HG02852 (cell line): Measurements from ENCODE around the gene URM1.

Experiments used
- ATAC-seq: cut with Tn5 transposase; IDR thresholded peaks from one replicate; pipeline ENCODE4 v1.9.1; 2021; ENCODE audit warnings: mild to moderate bottlenecking, moderate library complexity; ENCODE audit not compliant: unreplicated experiment

URM1 gene

DNA sequence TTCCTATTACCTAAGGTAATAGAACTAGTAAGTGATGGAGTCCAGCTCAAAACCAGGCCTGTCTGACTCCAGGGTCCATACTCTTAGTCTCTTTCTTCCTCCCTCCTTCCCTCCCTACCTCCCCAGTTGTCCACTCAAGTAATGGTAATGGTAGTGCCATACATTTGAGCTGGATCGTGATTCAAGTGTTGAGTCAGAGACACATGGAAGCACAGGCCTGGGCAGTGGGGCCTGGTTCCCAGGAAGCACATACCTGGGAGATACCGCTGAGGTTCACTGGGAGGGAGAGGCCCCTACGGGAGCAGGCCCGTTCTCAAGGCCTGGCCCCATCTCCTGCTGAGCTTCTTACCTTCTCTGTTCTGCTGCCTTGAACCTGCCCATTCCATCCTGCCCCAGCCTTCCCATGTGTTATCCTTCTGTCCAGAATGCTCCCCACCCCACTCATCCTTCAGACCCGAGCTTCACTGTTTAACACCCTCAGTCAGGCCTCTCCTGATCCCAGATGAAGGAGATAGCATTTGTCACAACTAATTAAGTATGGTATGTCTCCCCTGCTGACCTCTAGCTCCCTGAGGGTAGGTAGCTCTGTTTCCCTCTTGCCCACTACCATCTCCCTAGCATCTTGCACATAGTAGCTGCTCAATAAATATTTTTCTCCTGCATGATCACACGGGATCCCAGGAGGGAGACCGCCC, 13.8 kb downstream of the URM1 start:
- no peak for ATAC-seq

DNA sequence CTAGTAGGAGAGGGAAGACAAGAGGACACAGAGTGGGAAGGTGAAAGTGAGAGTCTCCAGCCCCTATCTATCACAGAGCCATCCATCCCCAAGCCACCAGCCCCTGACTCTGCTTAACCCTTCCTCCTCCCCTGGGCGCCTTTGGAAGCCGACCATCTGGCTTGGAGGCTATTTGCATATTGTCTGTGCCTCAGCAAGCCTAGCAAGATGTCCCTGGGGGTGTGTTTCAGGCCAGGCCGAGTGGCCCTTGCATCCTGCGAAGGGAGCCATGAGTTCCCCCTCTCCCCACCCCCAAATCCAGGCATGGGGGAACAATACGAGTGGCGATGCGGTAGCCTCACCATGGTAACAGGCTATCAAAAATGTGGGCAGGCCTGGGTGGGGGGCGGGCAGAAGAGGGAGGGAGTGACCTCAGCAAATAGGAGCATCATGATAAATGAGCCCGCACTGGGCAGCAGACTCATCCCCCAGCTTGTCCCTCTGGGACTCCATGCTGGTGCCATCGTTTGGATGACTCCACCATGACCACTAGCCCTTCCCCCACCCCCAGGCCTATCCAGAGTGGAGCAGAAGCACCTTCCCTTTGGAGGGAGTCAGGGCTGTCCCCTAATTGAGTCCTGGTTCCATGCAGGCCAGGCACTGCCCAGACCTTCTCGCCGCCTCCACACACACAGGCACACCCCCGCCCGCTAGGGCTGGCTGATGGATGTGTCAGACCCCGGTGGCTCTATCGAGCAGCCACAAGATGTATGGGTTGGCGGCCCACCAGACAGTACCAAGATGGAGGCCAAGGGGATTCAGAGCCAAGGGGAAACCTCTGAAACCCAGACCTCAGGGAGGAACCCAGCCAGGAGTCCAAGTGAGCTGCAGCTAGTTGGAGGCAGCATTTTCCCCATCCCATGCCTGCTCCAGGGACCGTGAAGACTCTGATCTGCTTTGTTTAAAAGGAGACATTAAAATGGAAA, 14.6 kb downstream of the URM1 start:
- ATAC-seq, result no peak

DNA sequence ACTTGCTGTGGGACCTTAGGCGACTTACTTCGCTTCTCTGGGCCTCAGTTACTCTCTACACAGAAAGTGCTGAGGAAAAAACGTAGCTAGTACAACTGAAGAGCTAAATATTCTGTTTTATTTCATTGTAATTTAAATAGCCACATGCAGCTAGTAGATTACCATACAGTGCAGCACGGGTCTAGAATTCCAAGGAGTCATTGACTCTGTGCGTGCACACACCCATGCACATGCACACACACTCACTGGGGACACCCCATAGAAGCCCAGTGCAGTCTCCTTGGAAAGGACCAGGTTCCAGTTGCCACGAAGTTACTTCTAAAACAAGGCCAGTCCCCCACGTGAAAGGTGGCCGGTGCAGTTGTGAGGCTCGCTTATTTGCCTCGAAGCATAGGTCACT, 17.0 kb downstream of the URM1 start:
- no peak for ATAC-seq

DNA sequence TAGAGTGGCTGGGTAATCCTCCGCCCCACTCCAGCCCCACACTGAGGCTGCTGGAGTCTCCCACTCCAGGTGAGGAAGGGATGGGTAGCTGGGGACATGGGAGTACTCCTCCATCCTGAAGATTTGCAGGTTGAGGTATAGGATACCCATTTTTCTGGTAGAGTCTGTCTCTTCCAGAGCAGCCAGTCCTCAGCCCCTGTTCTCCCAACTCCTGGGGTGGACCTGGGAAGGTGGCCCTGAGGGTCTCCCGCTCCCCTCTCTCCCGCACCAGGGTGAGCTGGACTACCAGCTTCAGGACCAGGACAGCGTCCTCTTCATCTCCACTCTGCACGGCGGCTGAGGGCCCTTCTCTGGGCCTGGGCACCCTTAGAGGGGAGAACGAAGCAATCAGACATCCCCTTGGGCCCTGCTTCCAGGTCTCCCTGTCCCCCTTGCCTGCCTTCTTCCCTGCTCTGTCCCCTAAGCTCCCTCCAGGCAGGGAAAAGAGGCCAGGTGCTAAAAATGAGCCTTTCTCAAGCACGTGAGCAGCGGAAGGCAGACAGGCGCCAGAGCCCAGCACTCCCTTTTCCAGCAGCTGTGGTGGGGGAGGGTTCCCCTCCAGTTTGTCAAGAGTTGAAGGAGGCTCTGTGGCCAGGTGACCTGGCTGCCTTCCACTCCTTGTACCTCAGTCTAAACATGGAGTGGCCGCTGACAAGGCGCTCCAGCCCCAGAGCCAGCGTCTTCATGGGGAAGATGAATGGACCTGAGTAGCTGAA, 18.4 kb downstream of the URM1 start:
- ATAC-seq, result no peak

DNA sequence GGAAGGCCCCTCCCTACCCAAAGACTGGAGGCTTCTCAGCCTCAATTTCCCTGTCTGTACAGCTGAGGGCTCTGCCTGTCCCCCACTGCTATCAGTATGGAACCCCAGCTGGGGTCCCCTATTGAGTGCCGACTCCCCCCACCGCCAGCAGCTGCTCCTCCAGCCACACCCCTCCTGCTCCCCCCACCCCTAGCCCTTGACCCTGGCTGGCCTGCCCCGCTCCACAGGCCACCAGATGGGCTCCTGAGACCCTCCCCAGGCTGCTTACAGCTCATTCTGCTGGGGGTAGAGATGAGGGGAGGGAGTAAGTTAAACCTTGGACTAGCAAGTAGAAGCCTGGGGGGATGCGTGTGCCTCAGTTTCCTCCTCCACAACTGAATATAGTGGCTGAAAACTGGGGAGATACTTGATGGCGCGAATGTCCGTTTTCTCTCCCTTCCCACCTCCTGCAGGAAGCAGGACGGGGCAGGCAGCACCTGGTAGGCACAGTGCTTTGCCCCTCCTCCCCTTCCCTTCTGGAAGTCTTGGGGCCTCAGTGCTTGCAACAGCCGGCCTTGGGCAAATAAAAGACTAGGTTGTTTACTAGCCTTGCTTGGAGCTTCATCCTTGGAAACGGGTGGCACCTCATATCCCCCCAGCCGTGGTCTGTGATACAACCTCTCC, 19.1 kb downstream of the URM1 start:
- ATAC-seq, result no peak

DNA sequence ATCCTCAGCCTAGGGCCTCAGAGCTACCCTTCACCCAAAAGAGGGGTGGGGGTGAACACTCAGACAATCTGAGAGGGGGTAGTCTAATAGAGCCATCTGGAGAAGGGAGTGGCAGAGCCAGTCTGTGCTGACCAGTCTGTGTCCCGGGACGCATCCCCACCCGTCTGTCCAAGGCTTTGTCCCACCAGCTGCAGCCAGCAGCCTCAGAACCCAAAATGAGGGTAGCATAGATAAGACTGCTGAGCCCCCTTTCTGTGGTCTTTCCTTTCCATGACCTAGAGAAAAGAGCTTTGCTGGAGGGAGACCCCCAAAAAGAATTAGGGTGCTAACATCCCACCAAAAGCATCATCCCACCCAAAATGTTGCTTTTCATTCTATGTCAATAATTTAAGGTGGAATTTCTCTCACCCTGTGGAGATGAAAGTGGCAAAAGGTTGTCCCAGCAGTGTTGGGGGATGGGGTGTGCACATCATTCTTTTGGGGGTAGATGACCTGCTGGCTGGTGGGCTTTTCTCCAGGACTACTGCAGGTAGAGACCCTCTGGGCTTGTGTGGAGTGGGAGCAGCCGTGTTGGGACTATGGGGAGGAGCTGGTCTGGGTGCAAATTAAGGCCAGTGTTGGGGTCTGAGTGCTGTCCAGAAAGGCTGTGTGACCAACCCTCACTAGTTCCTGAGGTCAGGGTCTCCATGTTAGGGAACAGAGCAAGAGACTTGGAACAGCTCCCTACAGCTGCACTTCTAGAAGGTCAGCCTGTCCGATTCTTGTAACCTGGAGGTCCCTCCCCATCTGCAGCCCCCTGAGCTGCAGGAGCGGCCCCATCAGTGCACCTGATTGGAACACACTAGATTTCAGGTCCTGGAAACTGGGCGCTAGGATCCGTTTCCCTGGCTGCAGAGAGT, 19.9 kb downstream of the URM1 start:
- ATAC-seq, result no peak

DNA sequence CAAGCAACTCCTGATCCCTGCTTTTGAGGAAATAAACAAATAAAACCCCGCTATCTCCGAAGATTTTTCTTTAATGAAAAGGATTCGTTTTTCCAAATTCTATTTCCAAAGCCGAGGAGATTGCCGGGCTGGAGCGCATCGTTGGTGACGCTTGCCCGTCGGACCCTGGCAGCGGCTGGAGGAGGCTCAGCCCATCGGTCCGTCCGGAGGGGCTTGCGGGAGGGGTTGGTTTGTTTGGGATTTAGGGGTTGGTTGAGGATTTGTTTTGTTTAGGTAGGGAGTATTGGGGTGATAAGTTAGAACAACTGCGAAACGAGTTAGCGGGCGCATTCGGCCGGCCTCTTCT, 20.8 kb downstream of the URM1 start:
- no peak for ATAC-seq

DNA sequence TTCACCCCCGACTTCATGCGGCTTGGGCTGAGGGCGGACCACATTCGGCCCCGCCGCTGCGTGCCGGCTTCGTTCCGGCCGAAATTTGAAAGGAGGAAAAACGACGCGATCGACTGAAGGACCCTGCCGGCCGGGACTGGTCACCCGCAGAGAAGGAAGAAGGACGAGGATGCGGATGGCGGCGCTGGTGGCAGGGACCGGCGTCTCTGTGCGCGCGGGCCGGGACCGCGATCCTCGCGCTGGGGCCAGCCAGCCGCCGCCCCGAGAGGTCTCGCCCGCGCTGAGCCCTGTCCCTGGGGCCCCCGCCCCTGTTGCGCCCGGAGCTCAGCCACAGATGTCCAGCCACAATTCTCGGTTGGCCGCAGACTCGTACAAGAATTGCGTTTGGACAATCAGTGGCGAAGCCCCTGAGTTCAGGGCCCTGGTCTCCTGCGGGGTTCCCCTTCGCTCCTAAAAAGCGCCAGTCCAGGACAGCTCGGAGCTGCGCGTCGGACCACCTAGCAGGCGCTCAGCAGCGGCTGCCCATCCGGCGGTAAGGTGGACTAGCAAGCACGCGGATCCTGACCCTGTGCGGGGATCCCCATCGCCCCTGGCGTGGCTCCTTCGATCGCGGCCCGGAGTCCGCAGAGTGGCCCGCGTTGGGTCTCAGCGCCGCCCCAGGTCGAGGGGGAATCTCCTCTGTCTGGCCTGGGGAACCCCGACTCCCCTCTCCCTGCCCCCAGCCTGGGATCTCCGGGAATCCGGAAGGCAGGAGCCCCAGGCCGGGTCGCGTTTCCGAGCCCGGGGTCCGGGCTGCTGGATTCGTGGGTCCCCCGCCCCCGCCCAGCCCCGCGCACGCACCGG, 21.3 kb downstream of the URM1 start:
- ATAC-seq, result no peak

DNA sequence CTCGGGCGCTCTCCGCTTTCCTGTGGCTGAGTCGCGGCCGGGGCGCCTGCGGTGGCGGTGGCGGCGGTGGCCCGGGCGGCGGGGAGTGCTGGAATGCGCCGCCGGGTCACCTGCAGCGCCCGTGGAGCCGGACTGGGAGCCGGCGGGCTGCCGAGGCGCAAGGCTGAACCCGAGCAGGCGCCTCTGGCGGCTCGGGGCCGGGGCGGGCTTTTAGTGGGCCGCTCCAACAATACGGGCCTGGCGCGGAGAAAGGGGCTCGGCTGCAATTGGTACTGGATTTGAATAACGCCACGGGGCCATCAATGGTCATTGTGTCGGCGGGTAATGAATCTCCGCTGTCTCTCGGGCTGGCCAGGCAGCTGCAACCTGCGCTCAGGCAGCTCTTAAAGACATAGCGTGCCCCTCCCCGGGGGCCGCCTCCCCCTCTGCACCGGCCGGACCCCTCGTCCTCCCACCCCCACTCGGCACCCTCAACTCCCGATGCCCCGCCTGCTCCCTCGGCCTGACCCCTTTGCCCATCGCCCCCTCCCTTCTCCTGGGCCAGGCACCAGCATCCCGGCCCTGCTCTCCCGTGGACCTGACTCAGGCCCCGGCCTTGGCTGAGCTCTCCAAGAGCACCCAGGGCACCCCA, 22.1 kb downstream of the URM1 start:
- ATAC-seq, result no peak

DNA sequence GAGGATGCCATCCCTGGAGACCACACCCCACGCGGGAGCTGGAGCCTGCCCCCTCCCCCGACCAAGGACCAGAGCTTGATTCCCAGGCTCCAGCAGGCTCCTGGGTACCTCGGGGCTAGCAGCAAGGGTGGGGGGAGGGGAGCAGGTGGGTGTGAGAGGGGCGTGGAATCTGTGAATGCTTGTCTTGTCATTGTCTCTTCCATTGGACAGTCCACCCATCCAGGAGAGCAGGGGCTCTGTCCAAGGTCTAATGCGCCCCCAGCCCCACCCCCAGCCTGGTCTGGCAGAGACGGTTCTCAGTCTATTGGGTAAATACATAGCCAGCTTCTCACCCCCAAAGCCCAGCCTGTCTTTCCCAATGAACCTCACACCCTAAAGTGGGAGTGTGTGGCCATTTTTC, 22.8 kb downstream of the URM1 start:
- ATAC-seq, result no peak

DNA sequence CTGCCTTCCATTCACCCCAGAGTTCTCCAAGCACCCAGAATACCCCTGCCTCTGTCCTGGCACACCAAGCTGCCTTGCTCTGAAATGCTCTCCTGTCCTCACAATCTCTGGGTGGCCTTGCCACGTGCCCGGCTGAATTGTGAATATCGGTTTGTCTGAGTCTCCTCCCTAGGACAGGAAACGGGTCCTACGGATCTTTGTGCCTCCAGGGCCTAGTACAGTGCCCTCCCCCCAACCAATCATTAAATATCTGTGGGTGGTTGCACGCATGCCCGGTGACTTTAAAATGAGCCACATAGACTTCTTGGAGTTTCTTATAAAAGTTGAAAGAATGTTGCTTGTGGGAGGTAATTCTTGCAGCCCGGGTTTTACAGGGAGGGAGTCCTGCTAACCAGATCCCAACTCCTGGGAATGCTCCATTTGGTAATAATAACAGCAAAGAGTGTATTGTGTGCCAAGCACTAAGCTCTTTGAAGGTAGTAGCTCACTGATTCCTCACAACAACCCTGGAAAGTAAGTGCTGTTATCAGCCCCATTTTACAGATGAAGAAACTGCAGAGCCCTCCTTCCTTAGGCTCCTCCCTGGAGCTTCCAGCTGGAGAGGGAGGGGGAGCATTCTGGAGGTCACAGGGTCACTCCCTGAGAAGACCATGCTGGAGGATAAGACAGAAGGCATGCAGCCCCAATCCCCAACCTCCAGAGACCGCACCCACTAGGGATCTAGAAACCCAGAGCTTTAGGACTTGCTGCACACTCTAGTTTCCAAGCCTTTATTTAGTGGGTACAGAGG, 23.4 kb downstream of the URM1 start:
- no peak for ATAC-seq

DNA sequence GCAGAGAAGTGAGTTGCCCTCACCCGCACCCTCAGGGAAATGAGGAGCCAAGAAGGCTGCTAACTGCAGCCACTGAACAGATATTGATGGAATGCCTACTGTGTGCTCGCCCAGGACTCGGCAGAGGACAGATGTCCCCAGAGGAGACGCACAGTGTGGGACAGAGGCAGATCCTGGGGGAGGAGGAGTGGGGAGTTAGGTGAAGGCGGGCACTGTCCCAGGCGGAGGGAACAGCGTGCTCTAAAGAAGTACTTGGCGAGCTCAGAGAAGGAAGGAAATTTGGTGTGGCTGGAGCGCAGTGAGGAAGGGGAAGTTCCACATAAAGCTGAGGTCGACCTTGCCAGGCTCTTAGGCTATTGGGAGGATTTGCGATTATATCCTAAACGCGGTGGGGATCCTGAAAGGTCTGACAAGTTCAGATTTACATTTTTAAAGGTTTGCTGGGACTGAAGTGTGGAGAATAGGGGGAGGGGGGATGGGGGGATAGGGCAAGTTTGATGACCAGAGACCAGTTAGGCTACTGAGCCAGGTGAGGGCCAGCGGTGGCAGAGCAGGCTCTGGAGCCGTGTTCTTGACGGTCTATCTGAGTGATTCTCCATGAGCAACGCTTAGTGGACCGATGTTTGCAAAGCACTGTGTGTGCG, 25.9 kb downstream of the URM1 start:
- ATAC-seq, result no peak

DNA sequence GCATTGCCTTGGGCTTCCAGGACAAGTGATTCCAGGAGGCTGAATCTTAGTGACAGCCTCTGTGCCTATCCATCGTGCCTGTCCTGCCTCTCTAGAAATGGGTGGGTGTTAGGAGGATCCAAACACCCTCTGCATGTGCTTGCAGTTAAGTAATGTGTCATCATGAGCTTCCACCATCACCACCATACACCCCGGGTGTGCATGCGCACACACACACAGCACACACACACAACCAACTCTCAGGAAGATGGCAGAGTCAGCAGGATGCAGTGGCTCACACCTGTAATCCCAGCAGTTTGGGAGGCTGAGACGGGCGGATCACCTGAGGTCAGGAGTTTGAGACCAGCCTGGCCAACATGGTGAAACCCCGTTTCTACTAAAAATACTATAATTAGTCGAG, 26.7 kb downstream of the URM1 start:
- ATAC-seq, result no peak

DNA sequence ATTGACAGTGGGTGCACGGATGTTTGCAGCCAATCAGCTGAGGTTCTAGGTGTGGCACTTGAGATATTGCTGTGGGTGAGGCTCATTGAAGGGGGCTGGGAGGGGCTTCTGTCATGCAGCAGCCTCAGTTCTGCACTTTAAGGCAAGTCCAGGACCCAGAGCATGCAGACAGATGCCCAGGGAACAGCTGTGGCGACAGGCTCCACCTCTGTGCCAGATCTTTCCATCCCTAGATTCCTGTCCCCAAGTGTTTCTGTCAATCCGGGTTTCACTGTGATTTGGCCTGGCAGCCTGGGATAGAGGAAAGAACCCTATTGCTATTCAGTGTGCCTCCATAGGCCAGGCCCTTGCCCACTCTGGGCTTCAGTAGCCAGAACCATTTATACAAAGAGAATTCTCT, 28.7 kb downstream of the URM1 start:
- ATAC-seq, result no peak

DNA sequence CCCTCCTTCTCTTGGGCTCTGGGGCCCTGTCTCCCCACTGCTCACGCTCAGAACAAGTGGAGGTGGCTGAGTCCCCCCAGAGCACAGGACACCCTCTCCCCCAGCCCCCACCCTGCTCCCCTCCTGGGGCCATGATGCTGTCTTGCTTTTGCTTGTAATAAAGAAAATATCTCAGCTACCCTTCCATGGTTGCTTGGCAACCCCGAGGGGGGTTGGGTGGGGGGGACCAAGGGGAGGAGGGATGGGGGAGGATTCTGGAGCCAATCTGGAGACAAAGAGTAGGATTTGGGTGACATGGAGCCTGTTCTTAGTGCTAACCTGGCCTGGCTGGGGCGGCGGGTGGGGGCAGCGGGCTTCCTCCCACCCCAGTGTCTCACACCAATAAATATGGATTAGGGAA, 33.4 kb downstream of the URM1 start:
- no peak for ATAC-seq

DNA sequence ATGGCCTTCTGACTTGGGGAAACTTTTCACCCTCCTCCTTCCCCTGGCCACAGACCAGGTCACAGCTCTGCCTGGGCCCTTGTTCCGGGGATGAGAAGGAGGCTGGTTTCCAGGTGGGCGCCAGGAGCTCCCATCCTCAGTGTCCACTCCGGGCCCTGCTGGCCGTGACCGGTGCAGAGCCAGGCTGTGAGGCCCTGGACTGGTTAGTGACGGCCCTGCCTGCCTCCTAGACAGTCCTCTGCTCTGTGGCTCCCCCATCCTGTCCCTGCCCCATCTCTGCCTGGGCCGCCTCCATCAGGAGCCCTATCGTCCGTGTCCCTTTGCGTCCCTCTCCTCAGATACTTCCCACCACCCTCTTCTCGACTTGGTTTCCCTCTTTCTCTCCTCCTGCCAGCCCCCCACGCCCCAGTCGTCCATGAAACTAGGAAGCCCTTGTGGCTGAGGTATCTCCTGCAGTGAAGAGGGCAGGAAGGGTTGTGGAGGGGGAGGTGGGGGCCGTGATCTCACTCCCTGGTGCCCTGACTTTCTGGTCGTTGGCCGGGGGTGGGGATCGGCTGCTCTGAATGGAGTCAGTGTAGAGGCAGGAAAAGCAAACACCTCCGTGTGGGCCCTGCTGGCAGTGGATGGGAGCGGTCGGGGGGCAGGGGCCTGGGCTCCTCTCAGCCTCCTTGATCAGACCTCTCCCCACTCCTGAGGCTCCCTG, 34.1 kb downstream of the URM1 start:
- ATAC-seq, result no peak

DNA sequence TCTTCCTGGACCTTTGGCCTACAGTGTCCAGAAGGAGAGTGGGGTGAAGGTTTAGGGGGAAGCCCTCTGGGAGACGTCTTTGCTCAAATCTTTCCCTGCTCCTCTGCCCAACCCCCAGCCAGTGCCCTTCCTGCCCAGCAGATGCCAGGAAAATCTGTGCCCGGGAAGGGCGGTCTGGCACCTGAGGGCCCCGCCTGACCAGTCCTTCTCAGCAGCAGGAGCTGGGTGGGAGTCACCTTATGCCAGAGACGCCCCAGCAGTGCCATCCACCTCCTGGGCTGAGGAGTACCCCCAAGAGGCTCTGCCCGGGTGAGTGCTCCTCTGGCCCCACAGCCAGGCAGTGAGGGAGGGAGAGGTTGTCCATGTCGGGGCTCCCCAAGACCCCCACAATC, 34.6 kb downstream of the URM1 start:
- ATAC-seq, result no peak
